MCF 10A (cell line): ENCODE data around the gene PIGX. TPM values are rescaled to one million over a fixed set of nuclear protein-coding genes. Genes with fewer than 3 reads are reported as not detected.

Experiments
- BruUV-seq: library from RNA; stranded (reverse); fragments of 400-500 nt; replicated peaks from 2 replicates; lab custom pipeline; 2021; lab: Mats Ljungman, UMichigan
- CTCF ChIA-PET: fragments of 300-600 bp; sonication (Branson Sonifier 250); formaldehyde crosslinking; extraction: SDS; loops from one replicate; lab custom pipeline; 2021; ENCODE audit warnings: antibody characterized with exemption, inconsistent platforms; lab: Yijun Ruan, JAX
- POLR2A ChIA-PET: fragments of 300-600, 350-650 bp; sonication (Branson Sonifier 250); formaldehyde crosslinking; extraction: SDS; loops from one replicate; lab custom pipeline; 2020; ENCODE audit warnings: antibody characterized with exemption, inconsistent platforms; lab: Yijun Ruan, JAX
- DNase-seq: peaks from one replicate; pipeline ENCODE4 v3.0.0-alpha.2; 2018; ENCODE audit not compliant: unreplicated experiment
- H3K27ac Mint-ChIP-seq: one replicate; pipeline ENCODE4 v1.8.0; 2022; ENCODE audit warnings: mild to moderate bottlenecking, low read depth, mixed read lengths; ENCODE audit not compliant: unreplicated experiment
- H3K27me3 Mint-ChIP-seq: one replicate; pipeline ENCODE4 v1.8.0; 2022; ENCODE audit warnings: mixed read lengths; ENCODE audit not compliant: insufficient read depth, unreplicated experiment
- H3K36me3 Mint-ChIP-seq: one replicate; pipeline ENCODE4 v1.8.0; 2022; ENCODE audit warnings: mild to moderate bottlenecking, moderate library complexity, mixed read lengths; ENCODE audit not compliant: insufficient read depth, unreplicated experiment
- H3K4me1 Mint-ChIP-seq: one replicate; pipeline ENCODE4 v1.8.0; 2022; ENCODE audit warnings: mixed read lengths; ENCODE audit not compliant: insufficient read depth, unreplicated experiment
- H3K4me3 Mint-ChIP-seq: one replicate; pipeline ENCODE4 v1.8.0; 2022; ENCODE audit warnings: mild to moderate bottlenecking, moderate library complexity, mixed read lengths; ENCODE audit not compliant: unreplicated experiment
- H3K9me3 Mint-ChIP-seq: one replicate; pipeline ENCODE4 v1.8.0; 2022; ENCODE audit warnings: mixed read lengths; ENCODE audit not compliant: unreplicated experiment
- CTCF ChIP-seq: fragments of 200-600 bp; IDR thresholded peaks from one replicate; pipeline ENCODE4 v1.8.0; 2022; ENCODE audit warnings: antibody characterized with exemption, mild to moderate bottlenecking; ENCODE audit not compliant: unreplicated experiment
- intact Hi-C: fragments of 100-400 bp; cut with micrococcal nuclease; formaldehyde crosslinking; loops from 2 replicates; pipeline ENCODE4 v1.14.1; 2022
- total RNA-seq: library from RNA; stranded (reverse); gene quantifications from 2 replicates; pipeline ENCODE4 v1.2.3, GENCODE V29; 2022

PIGX gene
- total RNA-seq, 1 experiment from 2014 or later, result 23.2 TPM

GRCh38 chr3:196753201-196753600 is 41.0 kb downstream of the PIGX start:
- Mint-ChIP-seq H3K4me1 (peaks cover 32% of the 10 kb centered on the region), H3K4me3 (no peak overlapping the region), H3K27me3 (no peaks in the 10 kb centered on the region), H3K27ac (no peak overlapping the region), H3K36me3 (peaks cover 41% of the 10 kb centered on the region), H3K9me3 (peaks cover 10% of the 10 kb centered on the region)
- TF ChIP-seq CTCF, result no peak
- intact Hi-C loops, result no loop called here
- BruUV-seq, result no TSS peak
- DNase-seq, result no peak
- POLR2A ChIA-PET, result interaction anchor here (0.6 to 2.2 kb wide), 3 partner anchors 10 to 18 kb away, joined by 3 to 20 read pairs (median 3); partner anchors contain the start of gene PAK2
- CTCF ChIA-PET, result no interaction called here

GRCh38 chr3:196754091-196754981 is 42.2 kb downstream of the PIGX start:
- H3K4me1 Mint-ChIP-seq, result peaks cover 28% of the 10 kb centered on the region
- BruUV-seq, result no TSS peak
- peak overlapping the region; percentile 66 for H3K27ac Mint-ChIP-seq
- H3K27me3 Mint-ChIP-seq, result no peaks in the 10 kb centered on the region
- intact Hi-C loops, result no loop called here
- no peak overlapping the region for H3K4me3 Mint-ChIP-seq
- ChIA-PET POLR2A (interaction anchor here (0.6 kb wide), 1 partner anchor 185 kb away, joined by 3 read pairs; no protein-coding TSS in a partner anchor), CTCF (interaction anchor here (1.0 kb wide), 1 partner anchor 112 kb away, joined by 5 read pairs; no protein-coding TSS in a partner anchor)
- H3K9me3 Mint-ChIP-seq, result peaks cover 10% of the 10 kb centered on the region
- TF ChIP-seq CTCF, result no peak
- DNase-seq, result no peak
- peaks cover 41% of the 10 kb centered on the region for H3K36me3 Mint-ChIP-seq

- H3K36me3 Mint-ChIP-seq, result peaks cover 29% of the 10 kb centered on the region
- H3K4me3 Mint-ChIP-seq, result no peak overlapping the region
- H3K9me3 Mint-ChIP-seq, result peaks cover 10% of the 10 kb centered on the region
- no peak for DNase-seq
- no TSS peak for BruUV-seq
- H3K27ac Mint-ChIP-seq, result no peak overlapping the region
- H3K4me1 Mint-ChIP-seq, result peaks cover 28% of the 10 kb centered on the region
- ChIA-PET CTCF (no interaction called here), POLR2A (interaction anchor here (0.6 kb wide), 1 partner anchor 325 kb away, joined by 4 read pairs; no protein-coding TSS in a partner anchor)
- intact Hi-C loops, result no loop called here
- no peaks in the 10 kb centered on the region for H3K27me3 Mint-ChIP-seq
- no peak for TF ChIP-seq CTCF
These were observed 44.6 kb downstream of the PIGX start for GRCh38 chr3:196756732-196757131.
